Right lobe of liver (tissue), 4 donors: ENCODE measurements around the gene CDK17.

Source experiments
- CTCF ChIP-seq, 4 donors: fragments of 200-600 bp in 3 of 4; fragments of 450-650 bp in 1 of 4; IDR thresholded peaks; one replicate each; pipeline versions ENCODE4 v1.5.1 to v1.8.0; 2016 to 2022; ENCODE audit warnings: antibody characterized with exemption in 4 of 4, mild to moderate bottlenecking in 2 of 4
- POLR2A ChIP-seq: fragments of 450-650 bp; IDR thresholded peaks from one replicate; pipeline ENCODE4 v1.6.1; 2017; ENCODE audit warnings: antibody characterized with exemption, mild to moderate bottlenecking
- donor health status: DM: no; HTN: no; CAD: no.
- donor health status: DM: no; HTN: no; CAD: no.
- donor health status: DM: no; HTN: yes; CAD: no.

DNA sequence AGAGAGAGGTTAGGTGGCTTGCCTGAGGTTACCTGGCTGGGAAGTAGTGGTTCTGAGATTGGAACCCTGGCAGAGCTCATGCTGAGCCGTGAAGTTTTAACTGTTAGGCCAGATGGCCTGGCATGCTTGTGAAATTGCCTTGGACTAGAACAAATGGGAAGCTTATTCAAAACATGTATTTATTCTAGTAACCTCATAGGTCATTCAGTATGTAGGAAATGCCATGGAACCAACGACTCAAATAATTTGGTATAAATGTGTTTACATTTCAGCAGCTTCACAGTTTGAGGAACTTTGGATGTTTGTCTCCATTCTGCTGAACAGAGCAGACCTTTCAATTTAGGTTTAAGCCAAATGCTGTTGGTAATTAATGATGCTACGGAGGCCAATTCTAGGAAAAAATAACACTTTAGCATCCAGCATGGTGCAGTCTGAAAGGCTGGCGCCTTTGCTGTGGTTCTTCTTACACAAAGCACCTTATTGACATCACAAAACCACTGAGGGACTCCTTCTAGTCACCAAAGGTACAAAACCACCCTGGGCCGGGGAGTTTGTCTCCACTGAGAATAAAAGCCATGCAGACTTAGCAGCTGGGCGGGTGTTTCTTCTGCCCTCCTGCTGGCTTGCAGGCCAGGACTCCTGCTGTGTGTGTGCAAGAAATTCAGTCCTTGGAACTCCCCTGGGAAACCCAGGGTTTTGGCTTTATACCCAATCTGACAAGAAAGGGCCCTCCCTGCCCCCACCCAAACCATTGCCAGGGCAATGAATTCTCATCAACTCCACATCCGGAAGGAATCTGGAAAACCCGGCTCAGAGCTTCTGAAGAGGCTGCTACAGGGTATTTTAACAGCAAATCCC is 141.9 kb downstream of the CDK17 start:
- TF ChIP-seq CTCF (IDR thresholded peaks at IDR 0.05): no peak
- no peak for TF ChIP-seq POLR2A
